ENCODE data around the gene SLCO1A2. TPM values are rescaled to one million over a fixed set of nuclear protein-coding genes. Genes with fewer than 3 reads are reported as not detected.

The SLCO1A2 gene
- total RNA-seq, 1 experiment from 2014 or later = not detected

- H3K27me3 ChIP-seq (ENCODE audit: control insufficient read depth, insufficient read depth, low read length) = no peaks in the 10 kb centered on the region
- H3K36me3 ChIP-seq (ENCODE audit: control insufficient read depth, insufficient read depth, low read length) = no peaks in the 10 kb centered on the region
- intact Hi-C loops (cut with micrococcal nuclease; ENCODE audit: unreplicated experiment) (no loop called here), in situ Hi-C loops (cut with HindIII; ENCODE audit: low pct_unique_long_range_greater_than_20kb, low sequenced_read_pairs) (no loop called here)
- POLR2A ChIA-PET = no interaction called here
- H3K4me1 ChIP-seq (ENCODE audit: control insufficient read depth, insufficient read depth, low read length) = no peaks in the 10 kb centered on the region
- BruUV-seq (replicated peaks) = no TSS peak
- no peak overlapping the region for H3K27ac ChIP-seq (ENCODE audit: low read length)
- H3K4me3 ChIP-seq (ENCODE audit: low read depth in 2 of 2, low read length in 2 of 2) = no peak overlapping the region
- CTCF ChIA-PET = no interaction called here
- no peaks in the 10 kb centered on the region for H3K9me3 ChIP-seq (ENCODE audit: control insufficient read depth, insufficient read depth, low read depth, low read length)
- TF ChIP-seq POLR2AphosphoS5 (IDR thresholded peaks at IDR 0.05; ENCODE audit: low read depth, low read length) = no peak
- TF ChIP-seq SIN3A (IDR thresholded peaks at IDR 0.05; ENCODE audit: borderline replicate concordance, insufficient read depth, low read depth, low read length) = no peak
- TF ChIP-seq, protein P1, sequence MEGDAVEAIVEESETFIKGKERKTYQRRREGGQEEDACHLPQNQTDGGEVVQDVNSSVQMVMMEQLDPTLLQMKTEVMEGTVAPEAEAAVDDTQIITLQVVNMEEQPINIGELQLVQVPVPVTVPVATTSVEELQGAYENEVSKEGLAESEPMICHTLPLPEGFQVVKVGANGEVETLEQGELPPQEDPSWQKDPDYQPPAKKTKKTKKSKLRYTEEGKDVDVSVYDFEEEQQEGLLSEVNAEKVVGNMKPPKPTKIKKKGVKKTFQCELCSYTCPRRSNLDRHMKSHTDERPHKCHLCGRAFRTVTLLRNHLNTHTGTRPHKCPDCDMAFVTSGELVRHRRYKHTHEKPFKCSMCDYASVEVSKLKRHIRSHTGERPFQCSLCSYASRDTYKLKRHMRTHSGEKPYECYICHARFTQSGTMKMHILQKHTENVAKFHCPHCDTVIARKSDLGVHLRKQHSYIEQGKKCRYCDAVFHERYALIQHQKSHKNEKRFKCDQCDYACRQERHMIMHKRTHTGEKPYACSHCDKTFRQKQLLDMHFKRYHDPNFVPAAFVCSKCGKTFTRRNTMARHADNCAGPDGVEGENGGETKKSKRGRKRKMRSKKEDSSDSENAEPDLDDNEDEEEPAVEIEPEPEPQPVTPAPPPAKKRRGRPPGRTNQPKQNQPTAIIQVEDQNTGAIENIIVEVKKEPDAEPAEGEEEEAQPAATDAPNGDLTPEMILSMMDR (IDR thresholded peaks at IDR 0.05) = no peak
- TF ChIP-seq TCF7L2 (IDR thresholded peaks at IDR 0.05; ENCODE audit: low read depth, low read length) = no peak
- no peak for TF ChIP-seq REST (IDR thresholded peaks at IDR 0.05; ENCODE audit: insufficient read depth in 1 of 2, low read depth in 2 of 2, low read length in 1 of 2)
- ATAC-seq = no peak
- DNase-seq (ENCODE audit: low read depth, low spot score) = no peak
Observed at GRCh38 chr12:21300632-21301031, 34.1 kb downstream of the SLCO1A2 start.

- H3K27me3 ChIP-seq (ENCODE audit: control insufficient read depth, insufficient read depth, low read length) = no peaks in the 10 kb centered on the region
- no TSS peak for BruUV-seq (replicated peaks)
- in situ Hi-C loops (cut with HindIII; ENCODE audit: low pct_unique_long_range_greater_than_20kb, low sequenced_read_pairs) = no loop called here
- no peak overlapping the region for H3K4me3 ChIP-seq (ENCODE audit: low read depth in 2 of 2, low read length in 2 of 2)
- no peaks in the 10 kb centered on the region for H3K4me1 ChIP-seq (ENCODE audit: control insufficient read depth, insufficient read depth, low read length)
- POLR2A ChIA-PET = no interaction called here
- H3K36me3 ChIP-seq (ENCODE audit: control insufficient read depth, insufficient read depth, low read length) = no peaks in the 10 kb centered on the region
- no peak overlapping the region for H3K27ac ChIP-seq (ENCODE audit: low read length)
- TF ChIP-seq POLR2AphosphoS5 (IDR thresholded peaks at IDR 0.05; ENCODE audit: low read depth, low read length) = no peak
- TF ChIP-seq, protein P1 (IDR thresholded peaks at IDR 0.05) = peak; percentile 68
- no peak for DNase-seq (ENCODE audit: low read depth, low spot score)
- ATAC-seq = no peak
- intact Hi-C loops (cut with micrococcal nuclease; ENCODE audit: unreplicated experiment) = no loop called here
- H3K9me3 ChIP-seq (ENCODE audit: control insufficient read depth, insufficient read depth, low read depth, low read length) = no peaks in the 10 kb centered on the region
- CTCF ChIA-PET = no interaction called here
Observed at GRCh38 chr12:21296751-21297406, 37.8 kb downstream of the SLCO1A2 start.

Measured in Panc1 (cell line).